Ascending aorta (tissue), 2 donors: Measurements from ENCODE around the gene RBP2. TPM values are rescaled to one million over a fixed set of nuclear protein-coding genes. Genes with fewer than 3 reads are reported as not detected.
A peak's percentile ranks its signal among the peaks of the same experiment; 100 is the strongest.

ENCODE experiments used
- DNase-seq, 2 donors: peaks; one replicate each; pipeline ENCODE4 v3.0.0-alpha.2; 2019; ENCODE audit warnings: low spot score in 2 of 2
- H3K27ac ChIP-seq, 2 donors: fragments of 200-600 bp; sonication (generic); one replicate each; pipeline ENCODE4 v1.5.1; 2016 to 2017; ENCODE audit warnings: mild to moderate bottlenecking in 1 of 2
- H3K27me3 ChIP-seq: fragments of 200-600 bp; sonication (generic); one replicate; pipeline ENCODE4 v1.5.1; 2017
- H3K36me3 ChIP-seq, 2 donors: fragments of 200-600 bp; sonication (generic); one replicate each; pipeline ENCODE4 v1.5.1; 2016
- H3K4me1 ChIP-seq, 2 donors: fragments of 200-600 bp; sonication (generic); one replicate each; pipeline ENCODE4 v1.5.1; 2016 to 2017; ENCODE audit warnings: mild to moderate bottlenecking in 1 of 2
- H3K4me3 ChIP-seq, 2 donors: fragments of 200-600 bp; sonication (generic); one replicate each; pipeline ENCODE4 v1.5.1; 2016 to 2017; ENCODE audit warnings: mild to moderate bottlenecking in 1 of 2
- H3K9me3 ChIP-seq, 2 donors: fragments of 200-600 bp; sonication (generic); one replicate each; pipeline ENCODE4 v1.5.1; 2016
- CTCF ChIP-seq, 3 experiments: fragments of 200-600 bp in 2 of 3; fragments of 450-650 bp in 1 of 3; sonication (generic) in 2 of 3; IDR thresholded peaks; one replicate each; pipeline ENCODE4 v1.5.1; 2016 to 2019; ENCODE audit warnings: antibody characterized with exemption in 3 of 3, mild to moderate bottlenecking in 1 of 3, moderate library complexity in 1 of 3
- intact Hi-C: fragments of 100-400 bp; cut with DNase I; formaldehyde crosslinking; loops from one replicate; pipeline ENCODE4 v1.15.1; 2023
- total RNA-seq: library from RNA; depleted of rRNA; stranded (reverse); fragments of >200 nt; gene quantifications from one replicate; pipeline ENCODE4 v1.1.0, GENCODE V29; 2016

RBP2 gene
- total RNA-seq, 1 donor from 2014 or later = not detected

DNA sequence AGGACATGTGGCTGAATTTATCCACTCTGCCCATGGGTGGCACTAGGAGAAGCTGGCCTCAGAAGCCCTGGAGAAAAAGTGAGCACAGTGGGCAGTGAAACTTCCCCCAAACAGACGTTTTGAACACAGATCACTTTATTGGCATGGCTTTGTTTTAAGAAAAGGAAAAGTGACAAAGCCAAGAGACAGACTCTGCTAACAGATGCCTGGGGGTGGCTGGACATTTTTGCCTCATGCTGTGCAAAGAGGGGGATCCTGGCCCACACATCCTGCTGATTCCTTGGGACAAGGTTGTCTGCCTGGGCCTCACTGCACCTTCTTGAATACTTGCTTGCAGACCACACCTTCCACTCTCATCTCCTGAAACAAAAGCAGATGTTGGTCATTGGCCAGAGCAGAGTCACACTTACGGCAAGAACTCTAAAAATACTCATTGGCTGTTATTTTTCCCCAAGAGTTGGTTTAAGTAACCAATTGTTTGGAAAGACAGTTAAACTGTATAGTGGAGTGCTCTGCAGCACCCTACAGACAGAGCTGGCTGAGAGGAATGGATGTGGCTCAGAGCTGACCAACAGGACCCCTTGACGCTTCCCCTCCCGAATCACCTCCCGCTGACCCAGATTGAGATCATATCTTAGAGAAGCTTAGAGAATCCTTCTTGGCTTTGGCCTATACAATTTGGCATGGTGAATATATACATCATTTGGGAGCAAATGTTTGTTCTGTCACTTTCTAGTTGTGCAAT is 41.2 kb upstream of the RBP2 start:
- TF ChIP-seq CTCF (IDR thresholded peaks at IDR 0.05) = no peak
- Histone ChIP-seq H3K27ac (no peak overlapping the region), H3K4me1 (no peaks in the 10 kb centered on the region), H3K36me3 (no peaks in the 10 kb centered on the region), H3K4me3 (no peak overlapping the region), H3K9me3 (no peaks in the 10 kb centered on the region), H3K27me3 (no peaks in the 10 kb centered on the region)
- intact Hi-C loops = no loop called here
- DNase-seq = no peak

GRCh38 chr3:139514741-139515140 is 38.4 kb upstream of the RBP2 start:
- Histone ChIP-seq H3K36me3 (no peaks in the 10 kb centered on the region), H3K4me3 (no peak overlapping the region), H3K27ac (no peak overlapping the region), H3K27me3 (no peaks in the 10 kb centered on the region), H3K9me3 (no peaks in the 10 kb centered on the region), H3K4me1 (no peaks in the 10 kb centered on the region)
- intact Hi-C loops = no loop called here
- TF ChIP-seq CTCF (IDR thresholded peaks at IDR 0.05) = no peak
- no peak for DNase-seq

GRCh38 chr3:139509631-139510030 is 33.3 kb upstream of the RBP2 start:
- Histone ChIP-seq H3K36me3 (no peaks in the 10 kb centered on the region), H3K4me3 (no peak overlapping the region), H3K9me3 (no peaks in the 10 kb centered on the region), H3K27ac (no peak overlapping the region), H3K4me1 (no peaks in the 10 kb centered on the region), H3K27me3 (no peaks in the 10 kb centered on the region)
- intact Hi-C loops = no loop called here
- DNase-seq = no peak
- TF ChIP-seq CTCF (IDR thresholded peaks at IDR 0.05) = no peak

- Histone ChIP-seq H3K4me3 (no peak overlapping the region), H3K9me3 (no peaks in the 10 kb centered on the region), H3K27me3 (no peaks in the 10 kb centered on the region), H3K27ac (no peak overlapping the region), H3K4me1 (no peaks in the 10 kb centered on the region), H3K36me3 (no peaks in the 10 kb centered on the region)
- TF ChIP-seq CTCF (IDR thresholded peaks at IDR 0.05) = peak in 1 of 3 experiments; percentile 18
- intact Hi-C loops = no loop called here
- DNase-seq = no peak
Measured at GRCh38 chr3:139506766-139507165, 30.4 kb upstream of the RBP2 start.

GRCh38 chr3:139505829-139506386 is 29.6 kb upstream of the RBP2 start:
- no peak overlapping the region for H3K4me3 ChIP-seq
- H3K27ac ChIP-seq = no peak overlapping the region
- H3K9me3 ChIP-seq = no peaks in the 10 kb centered on the region
- intact Hi-C loops = no loop called here
- TF ChIP-seq CTCF (IDR thresholded peaks at IDR 0.05) = no peak
- H3K36me3 ChIP-seq = no peaks in the 10 kb centered on the region
- DNase-seq = no peak
- no peaks in the 10 kb centered on the region for H3K4me1 ChIP-seq
- H3K27me3 ChIP-seq = no peaks in the 10 kb centered on the region
